H1 (cell line): ENCODE measurements around the gene FHIT. TPM values are rescaled to one million over a fixed set of nuclear protein-coding genes. Genes with fewer than 3 reads are reported as not detected.

ENCODE experiments used
- CTCF ChIA-PET: fragments of 300-600 bp; sonication (Branson Sonifier 250); formaldehyde crosslinking; loops from one replicate; lab custom pipeline; 2021; ENCODE audit not compliant: partially characterized antibody; lab: Charles Lee
- POLR2A ChIA-PET: fragments of 300-600 bp; sonication (Branson Sonifier 250); formaldehyde crosslinking; loops from one replicate; lab custom pipeline; 2021; ENCODE audit warnings: inconsistent platforms; ENCODE audit not compliant: partially characterized antibody; lab: Charles Lee
- DNase-seq, 2 experiments: peaks; one replicate each; pipeline versions ENCODE4 v3.0.0 to v3.0.0-alpha.2; 2010 to 2022; ENCODE audit warnings: low spot score in 2 of 2, low read depth in 1 of 2, mixed read lengths in 1 of 2
- FAIRE-seq: peaks from 2 replicates; lab custom pipeline; 2011; peaks lifted over from hg19 to GRCh38; lab: Jason Lieb, UNC
- H2AFZ ChIP-seq: 2 replicates; pipeline ENCODE4 v1.8.1; 2012; ENCODE audit warnings: low read length, inconsistent platforms
- H2AK5ac ChIP-seq: 2 replicates; pipeline ENCODE4 v1.6.1; 2013; ENCODE audit warnings: low read depth, low read length
- H2BK120ac ChIP-seq: replicated peaks from 2 replicates; pipeline ENCODE3; 2013; ENCODE audit warnings: low read depth, low read length, inconsistent platforms
- H2BK12ac ChIP-seq: 2 replicates; pipeline ENCODE4 v1.6.1; 2013; ENCODE audit warnings: low read depth, low read length
- H2BK15ac ChIP-seq: 2 replicates; pipeline ENCODE4 v1.6.1; 2013; ENCODE audit warnings: low read length
- H2BK20ac ChIP-seq: 2 replicates; pipeline ENCODE4 v1.6.1; 2013; ENCODE audit warnings: low read length
- H2BK5ac ChIP-seq: 2 replicates; pipeline ENCODE4 v1.6.1; 2013; ENCODE audit warnings: low read depth, low read length
- H3K14ac ChIP-seq: 2 replicates; pipeline ENCODE4 v1.6.1; 2013; ENCODE audit warnings: inconsistent platforms; ENCODE audit not compliant: insufficient read length
- H3K18ac ChIP-seq: 2 replicates; pipeline ENCODE4 v1.6.1; 2013; ENCODE audit warnings: low read length; ENCODE audit errors: extremely low read depth
- H3K23ac ChIP-seq: 2 replicates; pipeline ENCODE4 v1.6.1; 2013; ENCODE audit warnings: inconsistent platforms; ENCODE audit not compliant: insufficient read length
- H3K23me2 ChIP-seq: 2 replicates; pipeline ENCODE4 v1.6.1; 2013; ENCODE audit warnings: low read depth, low read length
- H3K27ac ChIP-seq: 2 replicates; pipeline ENCODE4 v1.6.1; 2011; ENCODE audit warnings: low read depth, low read length, inconsistent platforms
- H3K27me3 ChIP-seq, 4 experiments: replicated peaks in 1 of 4; 1 replicate in 1 of 4; 2 replicates in 3 of 4; pipeline versions ENCODE4 v1.6.1 to v1.8.1; 2011 to 2013; ENCODE audit warnings: low read length in 3 of 4, mild to moderate bottlenecking in 3 of 4, inconsistent platforms in 2 of 4, mixed read lengths in 2 of 4, moderate library complexity in 1 of 4; ENCODE audit not compliant: control insufficient read depth in 3 of 4, insufficient read depth in 3 of 4; ENCODE audit errors: extremely low read depth in 1 of 4
- H3K36me3 ChIP-seq, 4 experiments: 2 replicates each; pipeline versions ENCODE4 v1.6.1 to v1.8.1; 2011 to 2013; ENCODE audit warnings: mild to moderate bottlenecking in 4 of 4, low read length in 3 of 4, moderate library complexity in 2 of 4, control low read depth in 1 of 4, inconsistent platforms in 1 of 4; ENCODE audit not compliant: insufficient read depth in 4 of 4, control insufficient read depth in 2 of 4
- H3K4ac ChIP-seq: replicated peaks from 2 replicates; pipeline ENCODE3; 2013; ENCODE audit warnings: low read length, low read depth, mixed read lengths, inconsistent platforms; ENCODE audit not compliant: insufficient read length
- H3K4me1 ChIP-seq, 4 experiments: replicated peaks in 1 of 4; 1 replicate in 1 of 4; 2 replicates in 3 of 4; pipeline versions ENCODE4 v1.6.1 to v1.8.1; 2011 to 2013; ENCODE audit warnings: low read length in 3 of 4, inconsistent platforms in 2 of 4, mixed read lengths in 1 of 4; ENCODE audit not compliant: insufficient read depth in 4 of 4, control insufficient read depth in 3 of 4
- H3K4me2 ChIP-seq, 2 experiments: 2 replicates each; pipeline versions ENCODE4 v1.6.1 to v1.8.1; 2011 to 2013; ENCODE audit warnings: low read depth in 2 of 2, low read length in 2 of 2, control low read depth in 1 of 2, inconsistent platforms in 1 of 2, mild to moderate bottlenecking in 1 of 2; ENCODE audit not compliant: insufficient read depth in 1 of 2
- H3K4me3 ChIP-seq, 4 experiments: fragments of 200-600, 300-600 bp in 1 of 4; sonication (generic), shearing (Covaris generic), sonication (Bioruptor Twin) in 1 of 4; 2 replicates each; pipeline versions ENCODE4 v1.5.1 to v1.8.1; 2011 to 2016; ENCODE audit warnings: low read length in 4 of 4, low read depth in 3 of 4, control low read depth in 2 of 4, inconsistent platforms in 2 of 4, mild to moderate bottlenecking in 2 of 4, mixed read lengths in 1 of 4, moderate library complexity in 1 of 4; ENCODE audit not compliant: insufficient read depth in 2 of 4; ENCODE audit errors: extremely low read depth in 1 of 4
- H3K56ac ChIP-seq: replicated peaks from 2 replicates; pipeline ENCODE3; 2013; ENCODE audit warnings: low read depth, mild to moderate bottlenecking, mixed read lengths, low read length, inconsistent platforms; ENCODE audit not compliant: insufficient read length
- H3K79me1 ChIP-seq: 2 replicates; pipeline ENCODE4 v1.6.1; 2013; ENCODE audit warnings: low read depth, low read length, control low read depth
- H3K79me2 ChIP-seq, 2 experiments: 2 replicates each; pipeline versions ENCODE4 v1.6.1 to v1.8.1; 2012 to 2013; ENCODE audit warnings: low read length in 2 of 2, mild to moderate bottlenecking in 2 of 2, inconsistent platforms in 1 of 2; ENCODE audit not compliant: insufficient read depth in 2 of 2, control insufficient read depth in 1 of 2
- H3K9ac ChIP-seq, 4 experiments: replicated peaks in 1 of 4; 1 replicate in 1 of 4; 2 replicates in 3 of 4; pipeline versions ENCODE4 v1.6.1 to v1.8.1; 2011 to 2013; ENCODE audit warnings: low read depth in 3 of 4, low read length in 3 of 4, control low read depth in 2 of 4, mild to moderate bottlenecking in 2 of 4, moderate library complexity in 2 of 4, inconsistent platforms in 1 of 4; ENCODE audit errors: extremely low read depth in 1 of 4
- H3K9me3 ChIP-seq, 2 experiments: 2 replicates each; pipeline versions ENCODE4 v1.6.1 to v1.8.1; 2012 to 2013; ENCODE audit warnings: mild to moderate bottlenecking in 2 of 2, moderate library complexity in 2 of 2, control low read depth in 1 of 2, inconsistent platforms in 1 of 2, low read depth in 1 of 2, low read length in 1 of 2, mixed read lengths in 1 of 2; ENCODE audit not compliant: insufficient read depth in 2 of 2
- H4K20me1 ChIP-seq, 2 experiments: replicated peaks in 1 of 2; 2 replicates each; pipeline versions ENCODE3 to v1.8.1; 2011 to 2013; ENCODE audit warnings: inconsistent platforms in 2 of 2, low read length in 2 of 2, mild to moderate bottlenecking in 1 of 2; ENCODE audit not compliant: insufficient read depth in 2 of 2, control insufficient read depth in 1 of 2
- H4K5ac ChIP-seq: 2 replicates; pipeline ENCODE4 v1.6.1; 2013; ENCODE audit warnings: low read length, low read depth, mixed read lengths, inconsistent platforms; ENCODE audit not compliant: insufficient read length
- H4K8ac ChIP-seq: 2 replicates; pipeline ENCODE4 v1.8.0; 2013; ENCODE audit warnings: mild to moderate bottlenecking, moderate library complexity, low read length, inconsistent platforms; ENCODE audit not compliant: insufficient read depth; ENCODE audit errors: extremely low read depth
- H4K91ac ChIP-seq: replicated peaks from 2 replicates; pipeline ENCODE3; 2013; ENCODE audit warnings: low read length, mixed read lengths, inconsistent platforms; ENCODE audit not compliant: insufficient read length
- BRCA1 ChIP-seq: IDR thresholded peaks from 2 replicates; pipeline ENCODE4 v1.6.1; 2012; ENCODE audit warnings: low read depth, low read length, improper control_type of control experiment
- EGR1 ChIP-seq: IDR thresholded peaks from 2 replicates; pipeline ENCODE4 v1.6.1; 2011; ENCODE audit warnings: low read depth, low read length, borderline replicate concordance
- EZH2 ChIP-seq: fragments of 200-600 bp; sonication (generic); IDR thresholded peaks from 2 replicates; pipeline ENCODE4 v1.7.1; 2012; ENCODE audit warnings: low read depth, mild to moderate bottlenecking, moderate library complexity, low read length, inconsistent platforms; ENCODE audit not compliant: severe bottlenecking
- GABPA ChIP-seq: IDR thresholded peaks from 2 replicates; pipeline ENCODE4 v1.6.1; 2011; ENCODE audit warnings: mild to moderate bottlenecking, low read length, moderate library complexity, borderline replicate concordance; ENCODE audit not compliant: insufficient read depth
- GTF2F1 ChIP-seq: IDR thresholded peaks from 2 replicates; pipeline ENCODE4 v1.6.1; 2012; ENCODE audit warnings: low read depth, low read length, improper control_type of control experiment, borderline replicate concordance
- HDAC2 ChIP-seq, 2 experiments: fragments of 300-600 bp in 1 of 2; sonication (generic) in 1 of 2; IDR thresholded peaks; 2 replicates each; pipeline ENCODE4 v1.6.1; 2011 to 2012; ENCODE audit warnings: low read depth in 2 of 2, low read length in 2 of 2, mild to moderate bottlenecking in 2 of 2, moderate library complexity in 2 of 2, borderline replicate concordance in 1 of 2, inconsistent platforms in 1 of 2
- JUN ChIP-seq: IDR thresholded peaks from 2 replicates; pipeline ENCODE4 v1.6.1; 2011; ENCODE audit warnings: low read depth, mild to moderate bottlenecking, improper control_type of control experiment, low read length
- KDM1A ChIP-seq: fragments of 200-600, 300-600 bp; sonication (generic); IDR thresholded peaks from 2 replicates; pipeline ENCODE4 v1.7.1; 2016; ENCODE audit warnings: mild to moderate bottlenecking, low read length, borderline replicate concordance
- NANOG ChIP-seq: IDR thresholded peaks from 2 replicates; pipeline ENCODE4 v1.6.1; 2011; ENCODE audit warnings: low read length, low read depth, mild to moderate bottlenecking, inconsistent platforms; ENCODE audit not compliant: insufficient read depth, poor library complexity, severe bottlenecking
- POLR2A ChIP-seq, 2 experiments: IDR thresholded peaks; 1 replicate in 1 of 2; 2 replicates in 1 of 2; pipeline ENCODE4 v1.6.1; 2011; ENCODE audit warnings: low read depth in 2 of 2, low read length in 2 of 2, mild to moderate bottlenecking in 2 of 2; ENCODE audit errors: control extremely low read depth in 1 of 2
- POU5F1 ChIP-seq: IDR thresholded peaks from 2 replicates; pipeline ENCODE4 v1.6.1; 2011; ENCODE audit warnings: low read depth, mild to moderate bottlenecking, low read length, moderate library complexity
- RNF2 ChIP-seq: fragments of 200-900, 300-1000 bp; sonication (generic); IDR thresholded peaks from 2 replicates; pipeline ENCODE4 v1.7.1; 2016; ENCODE audit warnings: borderline replicate concordance, low read depth, mild to moderate bottlenecking, antibody characterized with exemption, low read length; ENCODE audit not compliant: poor library complexity, severe bottlenecking; ENCODE audit errors: missing control alignments
- SIRT6 ChIP-seq: IDR thresholded peaks from one replicate; pipeline ENCODE4 v1.7.1; 2012; ENCODE audit warnings: low read length, inconsistent platforms
- TAF1 ChIP-seq: IDR thresholded peaks from 2 replicates; pipeline ENCODE4 v1.6.1; 2011; ENCODE audit warnings: mild to moderate bottlenecking, low read depth, low read length
- TEAD4 ChIP-seq: IDR thresholded peaks from 2 replicates; pipeline ENCODE4 v1.6.1; 2012; ENCODE audit warnings: low read depth, low read length, inconsistent platforms, mixed read lengths
- WGBS, 2 experiments: shearing (Covaris generic) in 1 of 2; methylation state at CpG; one replicate each; pipeline versions ENCODE4 v1.1.6 to v1.1.7; 2013 to 2015; ENCODE audit warnings: low lambda C conversion rate in 2 of 2, mixed read lengths in 2 of 2, inconsistent platforms in 1 of 2, low coverage in 1 of 2, missing lambda C conversion rate in 1 of 2; ENCODE audit not compliant: insufficient replicate concordance in 2 of 2, insufficient coverage in 1 of 2, insufficient read length in 1 of 2; ENCODE audit errors: extremely low coverage in 1 of 2, missing lambda C conversion rate in 1 of 2; 5-methylcytosine and 5-hydroxymethylcytosine counted together
- polyA plus RNA-seq, 7 experiments: library from polyadenylated mRNA; depleted of rRNA in 3 of 7; stranded (reverse) in 5 of 7; unstranded in 2 of 7; fragments of >200 nt in 5 of 7; fragments of 200-250 nt in 2 of 7; gene quantifications; 1 replicate in 5 of 7; 2 replicates in 1 of 7; 4 replicates in 1 of 7; pipeline versions ENCODE4 v1.2.1 to v1.2.3, GENCODE V29; 2011 to 2013; ENCODE audit warnings: missing spikeins in 2 of 7, mixed read lengths in 2 of 7
- total RNA-seq: library from RNA; stranded (reverse); fragmentation: NEBNext Ultra II Directional; extraction: Animal tissue kit (Norgen Biotek cat#: 25700); gene quantifications from 2 replicates; pipeline ENCODE4 v1.2.1, GENCODE V29; 2021

The FHIT gene
- total and polyA plus RNA-seq, 2 of the 8 experiments (the other 6 are each of a cell fraction or from before 2014, with no cell fraction given) = 1.2 to 3.2 TPM

DNA sequence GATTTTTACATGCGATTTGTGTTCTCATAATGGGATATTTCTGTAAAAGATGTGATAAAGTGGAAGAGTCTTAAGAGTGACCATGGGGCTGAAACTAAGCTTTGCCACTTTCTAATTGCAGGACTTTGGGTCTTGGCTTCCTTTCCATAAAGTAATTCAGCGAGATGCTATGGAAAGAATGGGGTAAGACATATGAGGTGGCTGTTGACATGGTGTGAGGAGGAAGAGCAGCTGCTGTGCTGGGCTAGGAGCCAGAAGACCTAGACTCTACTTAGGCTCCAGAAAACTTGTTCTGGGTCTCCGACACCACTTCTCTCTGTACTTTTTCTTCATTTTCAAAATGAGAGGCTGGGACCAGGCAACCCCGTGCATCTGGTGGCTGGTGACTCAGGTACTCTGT is 1547.0 kb downstream of the FHIT start:
- Histone ChIP-seq H2BK20ac (no peak overlapping the region), H3K9me3 (no peaks in the 10 kb centered on the region), H4K8ac (no peak overlapping the region), H3K4ac (no peak overlapping the region), H2BK12ac (no peak overlapping the region), H2AFZ (no peak overlapping the region), H3K79me1 (no peaks in the 10 kb centered on the region), H3K14ac (no peak overlapping the region), H3K4me2 (no peak overlapping the region), H2BK15ac (no peak overlapping the region), H4K20me1 (no peaks in the 10 kb centered on the region), H3K27me3 (peaks cover 0 to 3% (median 0%) of the 10 kb centered on the region in 4 experiments; a peak in 1 of 7 replicates), H3K18ac (no peak overlapping the region), H2BK5ac (no peak overlapping the region), H3K23me2 (no peaks in the 10 kb centered on the region), H3K23ac (no peak overlapping the region), H3K56ac (no peak overlapping the region), H2AK5ac (no peak overlapping the region), H3K79me2 (no peaks in the 10 kb centered on the region), H4K91ac (no peak overlapping the region), H3K9ac (no peak overlapping the region), H2BK120ac (no peak overlapping the region), H3K4me3 (no peak overlapping the region), H3K27ac (no peak overlapping the region), H3K36me3 (no peaks in the 10 kb centered on the region), H3K4me1 (no peaks in the 10 kb centered on the region), H4K5ac (no peak overlapping the region)
- ChIA-PET CTCF (no interaction called here), POLR2A (interaction anchor here (0.6 kb wide), 1 partner anchor 26 kb away, joined by 3 read pairs; no protein-coding TSS in a partner anchor)
- DNase-seq (no peak), FAIRE-seq (no peak)
- WGBS, 2 experiments = 85% methylated on average over 4 of the region's 4 CpGs; no CpG with 5 or more reads in 1 of the 2 experiments
- TF ChIP-seq JUN (no peak), POLR2A (IDR thresholded peaks at IDR 0.05; ENCODE audit: control extremely low read depth in 1 of 2, low read depth in 2 of 2, low read length in 2 of 2) (no peak), EGR1 (no peak), GABPA (no peak), RNF2 (no peak), SIRT6 (no peak), HDAC2 (IDR thresholded peaks at IDR 0.05; ENCODE audit: borderline replicate concordance in 1 of 2, low read depth in 2 of 2, low read length in 2 of 2) (no peak), NANOG (no peak), POU5F1 (no peak), KDM1A (no peak), GTF2F1 (no peak), TEAD4 (no peak), TAF1 (no peak), EZH2 (no peak), BRCA1 (no peak)
